ENCODE data around the gene AP3B1.

AP3B1 gene

GRCh38 chr5:77958642-77959330, 335.7 kb downstream of the AP3B1 start:
- no peak for DNase-seq

- no peak for DNase-seq
Observed at GRCh38 chr5:77957931-77958521, 336.5 kb downstream of the AP3B1 start.

GRCh38 chr5:77957516-77957915, 337.0 kb downstream of the AP3B1 start:
- no peak for DNase-seq

GRCh38 chr5:77957081-77957480, 337.4 kb downstream of the AP3B1 start:
- no peak for DNase-seq

GRCh38 chr5:77955577-77955976, 338.9 kb downstream of the AP3B1 start:
- DNase-seq = no peak

GRCh38 chr5:77953374-77953773, 341.1 kb downstream of the AP3B1 start:
- no peak for DNase-seq

GRCh38 chr5:77952636-77953212, 341.8 kb downstream of the AP3B1 start:
- DNase-seq = peak; percentile 58
